ENCODE data around the gene FADS1.

- TF ChIP-seq ZFP30 (CRISPR knock-in tag; IDR thresholded peaks at IDR 0.05): no peak
- TF ChIP-seq CREB5 (CRISPR knock-in tag; IDR thresholded peaks at IDR 0.05; ENCODE audit: low read depth): no peak
- no peak for TF ChIP-seq ARNTL (CRISPR knock-in tag; IDR thresholded peaks at IDR 0.05; ENCODE audit: borderline replicate concordance, low read depth)
- no peak for TF ChIP-seq TCF4 (CRISPR knock-in tag; IDR thresholded peaks at IDR 0.05; ENCODE audit: borderline replicate concordance)
- no peak for TF ChIP-seq OSR1 (CRISPR knock-in tag; IDR thresholded peaks at IDR 0.05)
Measured at GRCh38 chr11:61782299-61782698, 34.5 kb downstream of the FADS1 start.

All from SK-N-SH treated with all-trans-retinoic acid at 6 μM for 48 hours (cell line).